HG02642 (cell line): ENCODE results near the gene ERCC2.
"Not testable (repeated sequence)": the region's sequence is repeated elsewhere in the genome, so short reads cannot be mapped to it uniquely, and the experiment has no call there.

Source experiments
- ATAC-seq: cut with Tn5 transposase; IDR thresholded peaks from one replicate; pipeline ENCODE4 v1.9.1; 2021; ENCODE audit warnings: mild to moderate bottlenecking; ENCODE audit not compliant: unreplicated experiment, poor library complexity

Gene ERCC2

DNA sequence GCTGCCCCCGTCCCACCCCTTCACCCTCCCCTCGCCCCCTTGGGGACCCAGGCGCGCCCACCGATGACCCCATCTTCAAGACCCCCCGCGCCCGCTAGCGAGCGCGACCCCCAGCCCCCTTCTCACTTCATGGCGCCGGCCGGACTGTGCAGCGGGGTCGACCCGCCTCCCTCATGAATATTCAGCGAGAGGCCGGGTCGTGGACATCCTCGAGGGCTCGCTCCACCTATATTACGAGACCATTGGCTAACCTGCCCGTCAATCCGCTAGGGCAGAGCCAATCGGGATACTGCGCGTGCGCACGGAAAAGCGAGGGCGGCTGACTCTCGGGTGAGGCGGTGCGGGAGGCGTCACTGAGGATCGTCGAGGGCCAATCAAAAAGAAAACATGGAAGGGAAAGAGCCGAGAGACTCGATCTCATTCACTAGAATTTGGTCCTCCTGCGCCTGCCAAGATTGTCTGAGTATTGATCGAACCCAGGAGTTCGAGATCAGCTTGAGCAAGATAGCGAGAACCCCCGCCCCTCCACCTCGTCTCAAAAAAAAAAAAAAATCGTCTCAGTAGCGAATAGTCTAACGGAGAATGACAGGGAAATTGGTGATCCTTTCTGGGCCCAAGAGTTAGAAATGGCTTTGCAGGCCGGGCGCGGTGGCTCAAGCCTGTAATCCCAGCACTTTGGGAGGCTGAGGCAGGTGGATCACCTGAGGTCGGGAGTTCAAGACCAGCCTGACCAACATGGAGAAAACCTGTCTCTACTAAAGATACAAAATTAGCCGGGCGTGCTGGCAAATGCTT, at the start of gene ERCC2:
Gene ERCC2 (minus strand): TSS at position 164 of the 795 bp plus-strand sequence. CDS start 33 bp downstream, at position 131.
- peak; percentile 97 for ATAC-seq

DNA sequence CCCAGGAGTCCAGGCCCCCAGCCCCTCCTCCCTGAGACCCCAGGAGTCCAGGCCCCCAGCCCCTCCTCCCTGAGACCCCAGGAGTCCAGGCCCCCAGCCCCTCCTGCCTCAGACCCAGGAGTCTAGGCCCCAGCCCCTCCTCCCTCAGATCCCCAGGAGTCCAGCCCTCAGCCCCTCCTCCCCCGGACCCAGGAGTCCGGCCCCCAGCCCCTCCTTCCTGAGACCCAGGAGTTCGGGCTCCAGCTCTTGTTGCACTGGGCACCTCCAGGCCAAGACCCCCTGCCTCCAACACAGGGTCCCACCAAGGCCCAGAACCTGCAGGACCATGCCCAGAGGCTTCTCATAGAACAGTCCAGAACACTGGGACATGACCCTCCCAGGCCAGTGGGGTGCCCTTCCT, 49.5 kb upstream of the ERCC2 start:
- ATAC-seq, result no peak

DNA sequence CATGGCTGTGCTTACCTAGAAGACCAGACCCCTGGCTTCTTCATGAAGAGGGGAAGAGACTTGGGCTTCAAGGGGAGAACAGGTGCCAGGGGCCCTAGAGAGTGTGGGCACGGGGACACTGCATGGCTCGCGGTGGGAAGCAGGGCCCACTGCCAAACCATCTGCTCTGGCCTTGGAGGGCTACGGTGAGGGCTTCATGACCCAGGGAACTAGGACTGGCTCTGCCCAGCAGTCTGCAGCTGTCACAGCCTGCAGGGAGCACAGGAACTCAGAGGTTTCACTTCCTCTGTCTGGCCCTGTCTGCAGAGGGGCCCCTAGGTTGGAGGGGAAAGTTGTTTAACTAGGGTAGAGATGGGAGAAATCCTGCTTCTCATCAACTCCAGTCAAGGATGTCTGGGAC, 49.0 kb upstream of the ERCC2 start:
- peak; percentile 44 for ATAC-seq

DNA sequence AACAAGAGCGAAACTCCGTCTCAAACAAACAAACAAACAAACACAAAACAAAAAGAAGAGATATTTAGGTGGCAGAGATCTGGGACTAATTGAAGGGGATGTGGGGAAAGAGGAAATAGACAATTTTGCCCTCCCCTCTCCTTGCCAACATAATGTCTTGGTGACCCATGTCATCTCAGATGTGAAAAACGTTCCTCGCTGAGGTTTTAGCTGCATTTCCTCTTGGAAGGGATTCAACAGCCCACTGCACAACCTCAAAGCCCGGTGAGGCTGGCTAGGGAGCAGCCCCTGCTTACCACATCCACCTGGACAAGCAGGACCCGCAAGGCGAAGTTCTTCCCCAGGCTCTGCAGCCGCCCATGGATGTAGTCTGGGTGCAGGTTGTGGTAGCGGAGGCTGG, 48.4 kb upstream of the ERCC2 start:
- no peak for ATAC-seq

DNA sequence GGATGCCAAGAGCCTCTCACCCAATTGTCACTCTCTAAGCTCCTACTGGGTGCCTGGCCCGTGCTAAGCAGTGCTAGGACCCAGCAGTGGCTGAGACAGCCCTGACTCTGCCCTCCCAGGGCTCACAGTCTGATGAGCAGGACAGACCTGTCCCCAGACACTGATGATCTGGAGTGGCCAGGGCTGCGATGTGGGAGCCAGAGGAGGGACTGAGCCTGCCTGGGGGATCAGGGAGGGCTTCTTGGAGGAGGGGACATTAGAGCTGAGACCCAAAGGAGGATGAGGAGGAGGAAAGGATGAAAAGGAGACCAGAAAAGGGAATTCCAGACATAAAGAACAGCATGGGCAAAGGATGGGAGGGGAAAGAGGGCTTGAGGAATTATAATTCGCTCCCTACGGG, 46.8 kb upstream of the ERCC2 start:
- ATAC-seq, result no peak

DNA sequence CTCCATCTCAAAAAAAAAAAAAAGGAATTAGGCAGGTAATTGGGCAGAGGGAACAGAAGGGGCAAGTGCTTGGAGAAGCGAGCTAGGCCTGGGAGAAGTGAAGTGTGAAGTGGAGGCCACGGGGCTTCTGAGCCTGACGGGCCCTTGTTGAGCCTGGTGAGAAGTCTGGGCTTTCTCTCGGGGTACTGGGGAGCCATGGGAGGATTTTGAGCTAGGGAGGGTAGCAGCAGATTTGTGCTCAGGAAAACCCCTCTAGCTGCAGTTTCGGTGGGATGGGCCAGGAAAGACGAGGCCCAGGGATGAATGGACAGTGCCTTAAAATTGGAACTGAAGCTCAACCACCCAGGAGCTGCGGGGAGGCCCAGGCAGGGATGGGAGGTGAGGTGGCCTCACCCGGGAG, 44.1 kb upstream of the ERCC2 start:
- no peak for ATAC-seq

DNA sequence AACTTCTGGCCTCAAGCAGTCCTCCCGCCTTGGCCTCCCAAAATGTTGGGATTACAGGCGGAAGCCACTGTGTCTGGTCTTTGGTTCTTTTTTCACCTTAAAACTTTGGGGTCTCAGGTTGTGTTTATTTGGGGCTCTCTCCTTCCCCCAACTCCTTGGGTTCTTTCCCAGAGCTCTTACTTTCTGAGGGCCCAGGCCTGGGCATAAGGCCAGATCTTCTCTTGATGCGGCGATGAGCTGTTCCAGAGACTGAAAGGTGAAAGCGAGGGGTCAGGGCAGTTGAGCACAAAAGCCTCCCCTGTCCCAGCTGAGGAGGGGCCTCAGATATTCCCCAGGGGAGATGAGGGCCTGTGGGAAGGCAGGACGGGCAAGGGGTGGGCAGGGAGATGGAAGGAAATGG, 43.1 kb upstream of the ERCC2 start:
- no peak for ATAC-seq

DNA sequence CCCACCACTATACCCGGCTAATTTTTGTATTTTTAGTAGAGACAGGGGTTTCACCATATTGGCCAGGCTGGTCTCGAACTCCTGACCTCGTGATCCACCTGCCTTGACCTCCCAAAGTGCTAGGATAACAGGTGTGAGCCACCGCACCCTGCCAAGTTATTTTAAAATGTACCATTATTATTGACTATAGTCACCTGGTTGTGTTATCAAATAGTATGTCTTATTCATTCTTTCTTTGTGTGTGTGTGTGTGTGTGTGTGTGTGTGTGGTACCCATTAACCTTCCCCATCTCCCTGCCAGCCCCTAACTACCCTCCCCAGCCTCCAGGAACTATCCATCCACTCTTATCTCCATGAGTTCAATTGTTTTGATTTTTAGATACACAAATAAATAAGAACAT, 40.0 kb upstream of the ERCC2 start:
- ATAC-seq, result not testable (repeated sequence)

DNA sequence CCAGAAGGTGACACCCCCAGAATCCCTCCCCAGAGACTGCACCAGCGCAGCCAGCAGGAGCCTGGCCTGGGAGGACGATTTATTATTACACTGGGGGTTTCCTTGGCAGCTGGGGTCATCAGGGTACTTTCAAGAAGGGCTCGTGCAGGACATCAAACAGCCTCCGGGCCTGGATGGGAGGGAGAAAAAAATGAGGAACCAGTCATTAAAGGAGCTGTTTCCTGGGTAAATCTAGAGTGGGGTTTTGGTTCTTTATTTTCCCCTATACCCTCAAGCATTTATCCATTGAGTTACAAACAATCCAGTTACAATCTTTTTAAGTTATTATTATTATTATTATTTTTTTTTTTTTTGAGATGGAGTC, 39.2 kb upstream of the ERCC2 start:
- no peak for ATAC-seq

DNA sequence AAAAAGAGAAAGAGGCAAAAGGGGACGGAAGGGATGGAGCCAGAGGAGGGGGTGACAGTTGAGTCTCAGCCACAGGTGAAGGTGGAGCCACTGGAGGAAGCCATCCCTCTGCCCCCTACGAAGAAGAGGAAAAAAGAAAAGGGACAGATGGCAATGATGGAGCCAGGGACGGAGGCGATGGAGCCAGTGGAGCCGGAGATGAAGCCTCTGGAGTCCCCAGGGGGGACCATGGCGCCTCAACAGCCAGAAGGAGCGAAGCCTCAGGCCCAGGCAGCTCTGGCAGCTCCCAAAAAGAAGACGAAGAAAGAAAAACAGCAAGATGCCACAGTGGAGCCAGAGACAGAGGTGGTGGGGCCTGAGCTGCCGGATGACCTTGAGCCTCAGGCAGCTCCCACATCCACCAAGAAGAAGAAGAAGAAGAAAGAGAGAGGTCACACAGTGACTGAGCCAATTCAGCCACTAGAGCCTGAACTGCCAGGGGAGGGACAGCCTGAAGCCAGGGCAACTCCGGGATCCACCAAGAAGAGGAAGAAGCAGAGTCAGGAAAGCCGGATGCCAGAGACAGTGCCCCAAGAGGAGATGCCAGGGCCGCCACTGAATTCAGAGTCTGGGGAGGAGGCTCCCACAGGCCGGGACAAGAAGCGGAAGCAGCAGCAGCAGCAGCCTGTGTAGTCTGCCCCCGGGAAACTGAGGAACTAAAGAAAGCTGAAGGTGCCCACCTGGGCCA, 38.6 kb upstream of the ERCC2 start:
- ATAC-seq, result no peak

DNA sequence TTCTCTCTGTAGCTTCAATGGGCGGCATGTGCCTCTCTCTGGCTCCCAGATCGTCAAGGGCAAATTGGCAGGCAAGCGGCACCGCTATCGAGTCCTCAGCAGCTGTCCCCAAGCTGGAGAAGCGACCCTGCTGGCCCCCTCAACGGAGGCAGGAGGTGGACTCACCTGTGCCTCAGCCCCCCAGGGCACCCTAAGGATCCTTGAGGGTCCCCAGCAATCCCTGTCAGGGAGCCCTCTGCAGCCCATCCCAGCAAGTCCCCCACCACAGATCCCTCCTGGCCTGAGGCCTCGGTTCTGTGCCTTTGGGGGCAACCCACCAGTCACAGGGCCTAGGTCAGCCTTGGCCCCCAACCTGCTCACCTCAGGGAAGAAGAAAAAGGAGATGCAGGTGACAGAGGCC, 37.7 kb upstream of the ERCC2 start:
- ATAC-seq, result no peak

DNA sequence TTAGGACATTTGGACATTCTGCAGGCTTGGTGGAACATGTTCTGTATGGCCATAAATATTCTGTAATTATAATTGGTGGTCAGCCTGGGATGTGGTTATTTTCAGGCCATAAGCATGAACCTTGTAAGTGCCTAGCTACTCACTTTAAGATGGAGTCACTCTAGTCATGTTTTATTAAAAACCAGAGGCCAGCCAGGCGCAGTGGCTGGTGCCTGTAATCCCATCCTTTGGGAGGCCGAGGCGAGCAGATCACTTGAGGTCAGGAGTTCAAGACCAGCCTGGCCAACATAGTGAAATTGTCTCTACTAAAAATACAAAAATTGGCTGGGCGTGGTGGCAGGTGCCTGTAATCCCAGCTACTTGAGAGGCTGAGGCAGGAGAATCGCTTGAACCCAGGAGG, 37.2 kb upstream of the ERCC2 start:
- ATAC-seq, result not testable (repeated sequence)

DNA sequence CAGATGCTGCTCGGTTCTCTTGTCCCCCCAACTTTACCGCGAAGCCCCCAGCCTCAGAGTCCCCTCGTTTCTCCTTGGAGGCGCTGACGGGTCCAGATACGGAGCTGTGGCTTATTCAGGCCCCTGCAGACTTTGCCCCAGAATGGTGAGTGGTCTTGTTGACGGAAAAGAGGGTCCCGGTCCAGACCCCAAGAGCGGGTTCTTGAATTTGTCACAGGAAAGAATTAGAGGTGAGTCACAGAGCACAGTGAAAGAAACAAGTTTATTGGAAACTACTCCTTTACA, 36.7 kb upstream of the ERCC2 start:
- no peak for ATAC-seq

DNA sequence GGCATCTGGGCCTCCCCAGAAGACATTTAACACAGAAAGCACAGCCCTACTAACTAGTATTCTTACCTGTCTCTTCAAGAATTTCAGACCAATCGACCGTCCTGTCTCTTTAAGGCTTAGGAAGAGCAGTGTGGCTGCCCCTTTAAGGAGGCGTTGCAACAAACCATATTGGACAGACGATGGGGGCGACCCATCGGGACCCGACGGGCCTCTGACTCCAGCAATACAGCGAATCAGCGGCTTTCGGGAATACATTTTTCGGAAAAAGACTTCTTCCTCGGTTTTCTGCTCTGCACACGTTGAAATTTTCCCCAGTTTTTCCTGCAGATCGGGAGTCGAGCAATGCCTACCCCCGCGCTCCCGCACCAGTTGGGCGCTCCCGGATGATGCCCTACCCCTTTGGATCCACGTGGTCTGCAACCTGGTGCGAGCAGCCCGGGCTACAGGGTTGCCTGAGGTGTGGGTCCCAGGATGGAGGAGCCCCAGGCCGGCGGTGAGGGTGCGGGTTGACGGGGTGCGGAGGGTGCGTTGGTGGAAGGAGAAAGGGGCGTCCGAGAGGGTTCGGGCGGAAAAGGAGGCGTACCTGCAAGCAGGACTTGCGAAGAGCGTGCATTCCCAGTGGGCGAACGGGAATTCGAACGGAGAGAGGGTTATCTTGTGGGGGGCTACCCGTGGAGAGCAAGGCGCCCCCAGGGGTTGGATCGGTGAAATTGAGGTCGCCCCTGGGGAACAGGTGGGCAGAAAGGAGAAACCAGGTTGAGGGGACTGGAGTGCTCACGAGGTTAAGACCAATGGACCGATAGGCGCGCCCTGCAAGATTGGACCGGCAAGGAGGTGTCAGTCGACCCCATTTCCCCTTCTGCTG, 36.1 kb upstream of the ERCC2 start, which contains the start of gene POLR1G:
Gene POLR1G (plus strand): TSS at position 419 of the 865 bp plus-strand sequence. CDS start 53 bp downstream, at position 472.
- peak; percentile 77 for ATAC-seq

DNA sequence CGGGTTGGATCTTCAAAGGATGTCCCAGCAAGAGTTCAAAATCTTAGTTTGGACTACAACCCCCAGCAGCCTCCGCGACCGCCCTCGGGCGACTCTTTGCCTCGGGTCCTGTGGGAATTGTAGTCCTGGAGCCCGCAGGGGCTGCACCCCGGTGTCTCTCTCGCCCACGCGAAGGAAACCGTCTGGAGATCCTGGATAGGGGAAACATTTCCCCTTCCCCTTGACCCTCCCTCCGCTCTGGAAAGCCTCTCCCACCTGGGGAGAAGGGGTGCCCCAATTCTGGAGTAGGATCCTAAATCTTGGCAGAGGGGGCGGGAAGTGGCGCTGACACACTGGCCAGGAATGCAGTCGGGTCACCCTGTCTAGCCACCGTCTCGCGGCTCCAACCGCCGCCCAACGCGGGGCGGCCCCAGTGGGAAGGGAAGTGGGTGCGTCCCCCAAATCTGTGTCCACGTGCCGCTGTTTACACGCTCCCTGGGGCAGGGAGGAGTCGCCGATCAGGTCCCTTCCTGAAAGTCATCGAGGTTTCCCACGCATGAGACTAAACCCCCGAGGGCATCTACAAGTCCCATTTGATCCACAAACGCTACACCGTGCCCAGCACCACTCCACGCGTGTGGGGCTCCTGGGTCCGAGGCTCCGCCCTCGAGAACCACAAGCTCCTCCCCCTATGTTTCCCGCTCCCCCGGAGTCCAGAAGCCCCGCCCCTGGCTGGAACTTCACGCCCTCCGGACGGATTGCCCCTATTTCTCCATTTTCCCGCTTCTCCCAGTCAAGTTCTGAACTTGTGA, 35.3 kb upstream of the ERCC2 start:
- ATAC-seq, result peak; percentile 54

DNA sequence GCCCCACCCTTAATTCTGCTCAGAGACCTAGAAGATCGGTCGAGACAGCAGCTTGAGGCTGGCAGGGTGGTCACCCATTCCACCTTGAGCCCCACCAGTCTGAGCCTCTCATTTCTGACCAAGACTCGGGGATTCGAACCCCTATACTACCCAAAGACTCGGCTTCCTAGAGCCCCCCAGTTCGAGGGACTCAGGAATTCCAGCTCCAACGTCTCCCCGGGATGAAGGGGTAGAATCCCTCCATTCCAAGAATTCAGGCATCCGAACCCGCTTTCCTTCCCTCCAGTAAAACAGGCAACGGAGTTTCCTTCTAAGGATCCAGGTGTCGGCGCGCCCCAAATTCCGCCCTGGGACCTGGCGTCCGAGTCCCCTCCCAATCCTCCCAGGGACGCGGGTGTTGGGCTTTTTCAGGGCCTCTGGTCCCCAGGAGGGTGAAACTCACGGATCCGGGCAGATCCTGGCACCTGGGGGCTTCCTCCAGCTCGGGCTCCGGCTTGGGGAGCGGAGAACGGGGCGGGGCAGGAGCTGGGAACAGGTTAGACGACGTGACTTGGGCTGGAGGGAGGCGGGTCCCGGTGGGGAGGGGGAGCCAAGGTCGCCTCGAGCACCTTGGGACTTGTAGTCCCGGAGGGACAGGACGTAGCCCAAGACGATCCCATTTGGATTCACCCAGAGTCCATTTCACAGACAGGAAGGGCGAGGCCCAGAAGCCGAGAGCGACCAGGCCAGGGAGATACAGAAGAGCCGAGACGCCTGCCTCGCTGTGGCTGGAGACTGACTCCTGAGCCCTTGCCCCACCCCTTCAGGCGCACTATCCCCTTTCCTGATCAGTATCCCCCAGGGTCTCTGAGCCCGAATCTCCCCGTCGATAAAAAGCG, 34.4 kb upstream of the ERCC2 start, which contains the start of gene PPP1R13L:
Gene PPP1R13L (minus strand): TSS at position 513 of the 878 bp plus-strand sequence. CDS start 6,751 bp downstream, outside the sequence.
- ATAC-seq, result peak; percentile 27

DNA sequence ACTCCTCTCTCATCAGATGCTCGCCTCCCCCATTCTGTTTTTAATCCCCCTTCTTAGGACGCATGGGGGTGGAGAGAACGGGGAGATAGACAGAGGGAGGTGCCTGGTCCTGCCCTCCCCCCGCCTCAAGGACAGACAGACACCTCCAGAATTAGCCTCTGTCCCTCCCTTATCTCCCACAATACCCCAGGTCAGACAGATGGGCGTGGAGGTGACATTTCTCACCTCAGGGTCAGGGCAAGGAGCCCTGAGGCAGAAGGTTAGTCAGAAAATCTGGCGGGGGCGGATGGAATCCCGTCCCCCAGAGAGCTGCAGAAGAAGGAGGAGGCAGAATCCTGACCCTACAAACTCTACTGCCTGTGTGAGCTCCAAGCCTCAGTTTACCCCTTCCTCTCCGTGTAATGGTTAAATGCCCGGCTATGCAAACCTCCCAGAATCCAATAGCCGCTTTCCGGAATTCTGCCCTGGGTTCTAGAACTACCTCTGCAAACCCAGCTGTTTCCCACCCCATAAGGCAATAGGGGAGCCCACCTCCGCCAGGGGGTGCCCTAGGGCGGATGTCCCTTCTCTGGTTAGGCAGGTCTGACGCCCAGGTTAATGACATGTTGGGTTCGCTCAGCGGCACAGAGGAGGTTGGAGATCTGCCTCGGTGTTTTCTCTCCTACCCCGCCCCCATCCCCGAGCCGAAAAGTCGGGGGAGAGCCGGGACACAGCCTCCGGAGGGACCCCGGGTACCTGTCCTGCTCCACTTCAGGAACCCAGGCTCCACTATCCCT, 33.6 kb upstream of the ERCC2 start:
- ATAC-seq, result no peak

DNA sequence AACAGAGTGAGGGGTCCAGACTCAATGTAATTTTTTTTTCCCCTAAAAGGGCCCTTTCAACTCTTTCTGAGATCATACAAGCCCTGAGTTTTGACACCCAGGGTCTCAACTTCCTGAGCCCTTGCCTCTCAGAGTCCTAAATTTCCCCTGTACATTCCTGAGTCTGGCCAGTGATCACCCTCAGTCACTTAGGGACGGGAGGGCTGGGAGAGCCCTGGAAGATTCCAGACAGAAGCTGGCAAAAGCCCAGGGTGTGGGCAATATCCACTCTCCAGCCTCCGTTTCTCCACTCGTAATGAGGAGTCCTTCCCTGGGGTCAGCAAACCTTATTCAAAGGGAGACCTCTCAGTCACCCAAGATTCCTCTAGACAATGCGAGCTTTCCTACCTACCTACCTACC, 32.9 kb upstream of the ERCC2 start:
- ATAC-seq, result no peak
